Measurements from ENCODE around the gene MYCBP2.

GRCh38 chr13:77319536-77319935 is 7.4 kb downstream of the MYCBP2 start:
- TF ChIP-seq, protein P1, sequence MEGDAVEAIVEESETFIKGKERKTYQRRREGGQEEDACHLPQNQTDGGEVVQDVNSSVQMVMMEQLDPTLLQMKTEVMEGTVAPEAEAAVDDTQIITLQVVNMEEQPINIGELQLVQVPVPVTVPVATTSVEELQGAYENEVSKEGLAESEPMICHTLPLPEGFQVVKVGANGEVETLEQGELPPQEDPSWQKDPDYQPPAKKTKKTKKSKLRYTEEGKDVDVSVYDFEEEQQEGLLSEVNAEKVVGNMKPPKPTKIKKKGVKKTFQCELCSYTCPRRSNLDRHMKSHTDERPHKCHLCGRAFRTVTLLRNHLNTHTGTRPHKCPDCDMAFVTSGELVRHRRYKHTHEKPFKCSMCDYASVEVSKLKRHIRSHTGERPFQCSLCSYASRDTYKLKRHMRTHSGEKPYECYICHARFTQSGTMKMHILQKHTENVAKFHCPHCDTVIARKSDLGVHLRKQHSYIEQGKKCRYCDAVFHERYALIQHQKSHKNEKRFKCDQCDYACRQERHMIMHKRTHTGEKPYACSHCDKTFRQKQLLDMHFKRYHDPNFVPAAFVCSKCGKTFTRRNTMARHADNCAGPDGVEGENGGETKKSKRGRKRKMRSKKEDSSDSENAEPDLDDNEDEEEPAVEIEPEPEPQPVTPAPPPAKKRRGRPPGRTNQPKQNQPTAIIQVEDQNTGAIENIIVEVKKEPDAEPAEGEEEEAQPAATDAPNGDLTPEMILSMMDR (conservative IDR thresholded peaks at IDR 0.05): no peak
- TF ChIP-seq EZH2 (IDR thresholded peaks at IDR 0.05; ENCODE audit: low read depth): no peak
